ENCODE measurements around the gene RNF26. TPM values are rescaled to one million over a fixed set of nuclear protein-coding genes. Genes with fewer than 3 reads are reported as not detected.

The RNF26 gene
- total RNA-seq, 1 donor, result 6.2 TPM

GRCh38 chr11:119366690-119367620 is 32.6 kb downstream of the RNF26 start:
- Histone ChIP-seq H3K9me3 (ENCODE audit: low read depth, low read length) (no peaks in the 10 kb centered on the region), H3K4me3 (ENCODE audit: low read length) (no peak overlapping the region), H3K27me3 (ENCODE audit: insufficient read depth, low read length) (peaks cover 30% of the 10 kb centered on the region), H3K4me1 (ENCODE audit: insufficient read depth, low read length) (peaks cover 10% of the 10 kb centered on the region)

GRCh38 chr11:119367661-119368120 is 33.4 kb downstream of the RNF26 start:
- Histone ChIP-seq H3K4me1 (ENCODE audit: insufficient read depth, low read length) (peaks cover 10% of the 10 kb centered on the region), H3K4me3 (ENCODE audit: low read length) (no peak overlapping the region), H3K27me3 (ENCODE audit: insufficient read depth, low read length) (peaks cover 24% of the 10 kb centered on the region), H3K9me3 (ENCODE audit: low read depth, low read length) (no peaks in the 10 kb centered on the region)

GRCh38 chr11:119368121-119369034 is 34.1 kb downstream of the RNF26 start:
- no peaks in the 10 kb centered on the region for H3K9me3 ChIP-seq (ENCODE audit: low read depth, low read length)
- peaks cover 17% of the 10 kb centered on the region for H3K27me3 ChIP-seq (ENCODE audit: insufficient read depth, low read length)
- no peak overlapping the region for H3K4me3 ChIP-seq (ENCODE audit: low read length)
- peaks cover 6% of the 10 kb centered on the region for H3K4me1 ChIP-seq (ENCODE audit: insufficient read depth, low read length)

GRCh38 chr11:119369132-119369925 is 35.0 kb downstream of the RNF26 start:
- peaks cover 2% of the 10 kb centered on the region for H3K4me1 ChIP-seq (ENCODE audit: insufficient read depth, low read length)
- H3K9me3 ChIP-seq (ENCODE audit: low read depth, low read length), result no peaks in the 10 kb centered on the region
- no peak overlapping the region for H3K4me3 ChIP-seq (ENCODE audit: low read length)
- H3K27me3 ChIP-seq (ENCODE audit: insufficient read depth, low read length), result peaks cover 14% of the 10 kb centered on the region

GRCh38 chr11:119370486-119371046 is 36.2 kb downstream of the RNF26 start:
- Histone ChIP-seq H3K9me3 (ENCODE audit: low read depth, low read length) (no peaks in the 10 kb centered on the region), H3K4me1 (ENCODE audit: insufficient read depth, low read length) (no peaks in the 10 kb centered on the region), H3K4me3 (ENCODE audit: low read length) (no peak overlapping the region), H3K27me3 (ENCODE audit: insufficient read depth, low read length) (peaks cover 2% of the 10 kb centered on the region)

- Histone ChIP-seq H3K27me3 (ENCODE audit: insufficient read depth, low read length) (no peaks in the 10 kb centered on the region), H3K9me3 (ENCODE audit: low read depth, low read length) (no peaks in the 10 kb centered on the region)
These were observed 36.8 kb downstream of the RNF26 start for GRCh38 chr11:119371067-119371601.

GRCh38 chr11:119371778-119372182 is 37.5 kb downstream of the RNF26 start:
- no peaks in the 10 kb centered on the region for H3K4me1 ChIP-seq (ENCODE audit: insufficient read depth, low read length)
- H3K9me3 ChIP-seq (ENCODE audit: low read depth, low read length), result no peaks in the 10 kb centered on the region
- H3K27me3 ChIP-seq (ENCODE audit: insufficient read depth, low read length), result no peaks in the 10 kb centered on the region
- no peak overlapping the region for H3K4me3 ChIP-seq (ENCODE audit: low read length)

More at GRCh38 chr11:119371067-119371601, 36.8 kb downstream of the RNF26 start:
- no peaks in the 10 kb centered on the region for H3K4me1 ChIP-seq (ENCODE audit: insufficient read depth, low read length)
- no peak overlapping the region for H3K4me3 ChIP-seq (ENCODE audit: low read length)

- Histone ChIP-seq H3K4me3 (ENCODE audit: low read length) (no peak overlapping the region), H3K4me1 (ENCODE audit: insufficient read depth, low read length) (no peaks in the 10 kb centered on the region), H3K9me3 (ENCODE audit: low read depth, low read length) (no peaks in the 10 kb centered on the region), H3K27me3 (ENCODE audit: insufficient read depth, low read length) (no peaks in the 10 kb centered on the region)
These were observed 38.1 kb downstream of the RNF26 start for GRCh38 chr11:119372260-119373058.

- H3K4me1 ChIP-seq (ENCODE audit: insufficient read depth, low read length), result no peaks in the 10 kb centered on the region
- no peaks in the 10 kb centered on the region for H3K9me3 ChIP-seq (ENCODE audit: low read depth, low read length)
- no peaks in the 10 kb centered on the region for H3K27me3 ChIP-seq (ENCODE audit: insufficient read depth, low read length)
- H3K4me3 ChIP-seq (ENCODE audit: low read length), result no peak overlapping the region
These were observed 39.0 kb downstream of the RNF26 start for GRCh38 chr11:119373059-119373920.

- Histone ChIP-seq H3K27me3 (ENCODE audit: insufficient read depth, low read length) (no peaks in the 10 kb centered on the region), H3K4me1 (ENCODE audit: insufficient read depth, low read length) (no peaks in the 10 kb centered on the region), H3K9me3 (ENCODE audit: low read depth, low read length) (no peaks in the 10 kb centered on the region), H3K4me3 (ENCODE audit: low read length) (no peak overlapping the region)
These were observed 39.7 kb downstream of the RNF26 start for GRCh38 chr11:119373921-119374631.

- Histone ChIP-seq H3K27me3 (ENCODE audit: insufficient read depth, low read length) (no peaks in the 10 kb centered on the region), H3K9me3 (ENCODE audit: low read depth, low read length) (no peaks in the 10 kb centered on the region), H3K4me3 (ENCODE audit: low read length) (no peak overlapping the region), H3K4me1 (ENCODE audit: insufficient read depth, low read length) (no peaks in the 10 kb centered on the region)
These were observed 40.5 kb downstream of the RNF26 start for GRCh38 chr11:119374632-119375336.
